Mesendoderm (in vitro differentiated cells): ENCODE measurements around the gene SMARCC1.

Experiments used
- DNase-seq: peaks from one replicate; pipeline ENCODE4 v3.0.0; 2013
- H2AK5ac ChIP-seq: 2 replicates; pipeline ENCODE4 v1.6.1; 2013; ENCODE audit warnings: low read length, inconsistent platforms
- H2BK120ac ChIP-seq: 2 replicates; pipeline ENCODE4 v1.6.1; 2013; ENCODE audit warnings: low read depth, mild to moderate bottlenecking, low read length, moderate library complexity, mixed read lengths
- H2BK15ac ChIP-seq: replicated peaks from 2 replicates; pipeline ENCODE4 v1.6.1; 2013; ENCODE audit warnings: low read depth, mild to moderate bottlenecking, moderate library complexity
- H2BK5ac ChIP-seq: 2 replicates; pipeline ENCODE4 v1.6.1; 2013; ENCODE audit warnings: low read length, inconsistent platforms
- H3K18ac ChIP-seq: 2 replicates; pipeline ENCODE4 v1.6.1; 2013; ENCODE audit warnings: mild to moderate bottlenecking, low read length, mixed read lengths
- H3K23ac ChIP-seq: one replicate; pipeline ENCODE4 v1.6.1; 2013; ENCODE audit warnings: low read length
- H3K27ac ChIP-seq: 2 replicates; pipeline ENCODE4 v1.5.1; 2013; ENCODE audit warnings: low read depth, mild to moderate bottlenecking, inconsistent platforms, low read length, moderate library complexity
- H3K27me3 ChIP-seq: 2 replicates; pipeline ENCODE4 v1.6.1; 2013; ENCODE audit warnings: low read length, control low read depth, mild to moderate bottlenecking, inconsistent platforms; ENCODE audit not compliant: insufficient read depth, poor library complexity
- H3K36me3 ChIP-seq: 2 replicates; pipeline ENCODE4 v1.6.1; 2013; ENCODE audit warnings: low read length, inconsistent platforms; ENCODE audit not compliant: control insufficient read depth, insufficient read depth
- H3K4ac ChIP-seq: one replicate; pipeline ENCODE4 v1.6.1; 2013; ENCODE audit warnings: low read depth, mild to moderate bottlenecking, low read length, moderate library complexity
- H3K4me1 ChIP-seq: 2 replicates; pipeline ENCODE4 v1.6.1; 2013; ENCODE audit warnings: low read depth, low read length, inconsistent platforms; ENCODE audit not compliant: control insufficient read depth
- H3K4me2 ChIP-seq: 2 replicates; pipeline ENCODE4 v1.6.1; 2013; ENCODE audit warnings: low read length
- H3K4me3 ChIP-seq: 2 replicates; pipeline ENCODE4 v1.5.1; 2013; ENCODE audit warnings: mild to moderate bottlenecking, low read length
- H3K56ac ChIP-seq: one replicate; pipeline ENCODE4 v1.6.1; 2013; ENCODE audit warnings: low read length
- H3K79me1 ChIP-seq: 2 replicates; pipeline ENCODE4 v1.6.1; 2013; ENCODE audit warnings: low read length, inconsistent platforms
- H3K79me2 ChIP-seq: 2 replicates; pipeline ENCODE4 v1.6.1; 2013; ENCODE audit warnings: mild to moderate bottlenecking, low read length; ENCODE audit not compliant: control insufficient read depth, insufficient read depth
- H3K9ac ChIP-seq: 2 replicates; pipeline ENCODE4 v1.6.1; 2013; ENCODE audit warnings: low read length, inconsistent platforms
- H4K5ac ChIP-seq: one replicate; pipeline ENCODE4 v1.6.1; 2013; ENCODE audit warnings: low read length
- H4K8ac ChIP-seq: one replicate; pipeline ENCODE4 v1.6.1; 2013; ENCODE audit warnings: low read depth, mild to moderate bottlenecking, control low read depth, low read length, moderate library complexity
- WGBS: extraction: QIAGEN DNeasy Blood & Tissue Kit; methylation state at CpG from one replicate; pipeline ENCODE4 v1.1.7; 2013; ENCODE audit warnings: low lambda C conversion rate, missing lambda C conversion rate; ENCODE audit not compliant: insufficient coverage; ENCODE audit errors: extremely low coverage; 5-methylcytosine and 5-hydroxymethylcytosine counted together

SMARCC1 gene

GRCh38 chr3:47553407-47553806 lies 228.3 kb downstream of the SMARCC1 start:
- H3K79me1 ChIP-seq: no peaks in the 10 kb centered on the region
- H3K18ac ChIP-seq: no peak overlapping the region
- H3K9ac ChIP-seq: no peak overlapping the region
- no peak overlapping the region for H2BK120ac ChIP-seq
- H4K5ac ChIP-seq: no peak overlapping the region
- no peak overlapping the region for H3K4me2 ChIP-seq
- H2BK15ac ChIP-seq: no peak overlapping the region
- no CpG with 5 or more reads among the region's 7 CpGs for WGBS
- no peaks in the 10 kb centered on the region for H3K27me3 ChIP-seq
- H2BK5ac ChIP-seq: no peak overlapping the region
- H3K4me3 ChIP-seq: no peak overlapping the region
- no peak overlapping the region for H3K56ac ChIP-seq
- H3K23ac ChIP-seq: no peak overlapping the region
- no peak overlapping the region for H2AK5ac ChIP-seq
- no peaks in the 10 kb centered on the region for H3K4me1 ChIP-seq
- H3K36me3 ChIP-seq: no peaks in the 10 kb centered on the region
- H3K4ac ChIP-seq: no peak overlapping the region
- H4K8ac ChIP-seq: no peak overlapping the region
- no peaks in the 10 kb centered on the region for H3K79me2 ChIP-seq
- no peak for DNase-seq
- H3K27ac ChIP-seq: no peak overlapping the region

GRCh38 chr3:47542471-47543173 lies 239.1 kb downstream of the SMARCC1 start:
- no peak overlapping the region for H2AK5ac ChIP-seq
- no peak overlapping the region for H2BK120ac ChIP-seq
- H3K4me2 ChIP-seq: no peak overlapping the region
- H3K9ac ChIP-seq: no peak overlapping the region
- H3K18ac ChIP-seq: no peak overlapping the region
- no peaks in the 10 kb centered on the region for H3K4me1 ChIP-seq
- H3K27ac ChIP-seq: no peak overlapping the region
- no CpG with 5 or more reads among the region's 21 CpGs for WGBS
- DNase-seq: no peak
- no peaks in the 10 kb centered on the region for H3K27me3 ChIP-seq
- no peak overlapping the region for H2BK5ac ChIP-seq
- no peak overlapping the region for H4K8ac ChIP-seq
- H3K23ac ChIP-seq: no peak overlapping the region
- H3K36me3 ChIP-seq: no peaks in the 10 kb centered on the region
- no peaks in the 10 kb centered on the region for H3K79me1 ChIP-seq
- H3K4me3 ChIP-seq: no peak overlapping the region
- no peak overlapping the region for H3K4ac ChIP-seq
- no peak overlapping the region for H4K5ac ChIP-seq
- no peaks in the 10 kb centered on the region for H3K79me2 ChIP-seq
- H3K56ac ChIP-seq: no peak overlapping the region
- H2BK15ac ChIP-seq: no peak overlapping the region

DNA sequence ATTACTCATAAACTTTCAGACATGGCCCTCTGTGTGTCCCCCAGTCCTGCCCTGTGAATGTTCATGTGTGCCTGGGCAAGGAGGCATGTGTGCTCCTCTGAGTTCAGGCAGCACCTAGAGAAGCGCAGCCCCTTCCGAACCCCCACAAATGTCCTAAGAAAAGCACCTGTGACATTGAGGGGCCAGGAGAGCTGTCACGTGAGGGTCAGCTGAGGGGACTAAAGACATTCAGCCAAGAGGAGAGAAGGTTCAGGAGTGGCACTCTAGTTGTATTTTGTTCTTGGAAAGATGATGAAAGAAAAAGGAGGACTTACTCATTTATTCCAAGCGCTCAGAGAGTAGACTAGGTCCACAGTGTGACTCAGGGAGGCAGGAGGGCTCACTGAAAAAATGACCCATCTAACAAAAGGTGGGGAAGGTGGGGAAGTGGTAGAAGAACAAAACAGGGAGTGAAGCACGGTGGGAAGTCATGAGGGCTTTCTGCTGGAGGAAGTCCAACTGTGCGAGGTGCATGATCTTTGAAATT lies 240.0 kb downstream of the SMARCC1 start:
- H3K27me3 ChIP-seq: no peaks in the 10 kb centered on the region
- no peak overlapping the region for H2BK120ac ChIP-seq
- H3K23ac ChIP-seq: no peak overlapping the region
- H4K8ac ChIP-seq: no peak overlapping the region
- no peak overlapping the region for H3K27ac ChIP-seq
- H3K4me2 ChIP-seq: no peak overlapping the region
- H3K79me2 ChIP-seq: no peaks in the 10 kb centered on the region
- H3K4me3 ChIP-seq: no peak overlapping the region
- no CpG with 5 or more reads among the region's 6 CpGs for WGBS
- H4K5ac ChIP-seq: no peak overlapping the region
- H3K56ac ChIP-seq: no peak overlapping the region
- no peaks in the 10 kb centered on the region for H3K79me1 ChIP-seq
- no peak overlapping the region for H2BK15ac ChIP-seq
- no peak overlapping the region for H2AK5ac ChIP-seq
- no peak for DNase-seq
- H3K4me1 ChIP-seq: no peaks in the 10 kb centered on the region
- H3K36me3 ChIP-seq: no peaks in the 10 kb centered on the region
- no peak overlapping the region for H2BK5ac ChIP-seq
- H3K4ac ChIP-seq: no peak overlapping the region
- H3K9ac ChIP-seq: no peak overlapping the region
- H3K18ac ChIP-seq: no peak overlapping the region

DNA sequence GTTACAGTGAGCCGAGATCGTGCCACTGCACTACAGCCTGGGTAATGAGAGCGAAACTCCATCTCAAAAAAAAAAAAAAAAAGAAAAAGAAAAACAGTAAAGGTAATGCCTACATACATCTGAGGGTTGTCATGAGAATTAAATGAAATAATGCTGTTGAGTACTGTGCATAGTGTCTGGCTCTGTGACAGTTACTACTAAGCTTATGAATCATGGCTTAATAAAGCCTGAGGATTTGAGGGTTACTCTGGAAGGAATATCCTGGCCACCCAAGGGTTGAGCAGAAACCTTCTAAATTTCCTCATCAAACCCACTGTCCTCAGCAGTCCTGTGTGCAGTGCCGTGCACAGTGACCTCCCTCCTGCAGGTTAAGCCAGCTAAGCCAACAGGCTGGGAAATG lies 241.4 kb downstream of the SMARCC1 start:
- Histone ChIP-seq H2AK5ac (no peak overlapping the region), H2BK120ac (no peak overlapping the region), H3K23ac (no peak overlapping the region), H3K4me2 (no peak overlapping the region), H3K9ac (no peak overlapping the region), H3K36me3 (no peaks in the 10 kb centered on the region), H3K18ac (no peak overlapping the region), H3K27ac (no peak overlapping the region), H2BK5ac (no peak overlapping the region), H3K4me3 (no peak overlapping the region), H4K5ac (no peak overlapping the region), H3K79me2 (no peaks in the 10 kb centered on the region), H4K8ac (no peak overlapping the region), H3K4me1 (no peaks in the 10 kb centered on the region), H3K56ac (no peak overlapping the region), H2BK15ac (no peak overlapping the region), H3K4ac (no peak overlapping the region), H3K27me3 (no peaks in the 10 kb centered on the region), H3K79me1 (no peaks in the 10 kb centered on the region)
- DNase-seq: no peak
- no CpG with 5 or more reads among the region's 4 CpGs for WGBS

- no peaks in the 10 kb centered on the region for H3K79me2 ChIP-seq
- no peak overlapping the region for H3K4me2 ChIP-seq
- no peaks in the 10 kb centered on the region for H3K4me1 ChIP-seq
- H2BK15ac ChIP-seq: no peak overlapping the region
- H4K8ac ChIP-seq: no peak overlapping the region
- H2AK5ac ChIP-seq: no peak overlapping the region
- H3K27me3 ChIP-seq: no peaks in the 10 kb centered on the region
- H3K79me1 ChIP-seq: no peaks in the 10 kb centered on the region
- no CpG with 5 or more reads among the region's 6 CpGs for WGBS
- no peak overlapping the region for H3K27ac ChIP-seq
- no peak overlapping the region for H3K9ac ChIP-seq
- H3K4me3 ChIP-seq: no peak overlapping the region
- no peak for DNase-seq
- H3K18ac ChIP-seq: no peak overlapping the region
- H4K5ac ChIP-seq: no peak overlapping the region
- H3K23ac ChIP-seq: no peak overlapping the region
- no peaks in the 10 kb centered on the region for H3K36me3 ChIP-seq
- H2BK5ac ChIP-seq: no peak overlapping the region
- H2BK120ac ChIP-seq: no peak overlapping the region
- no peak overlapping the region for H3K56ac ChIP-seq
- H3K4ac ChIP-seq: no peak overlapping the region
These were observed 244.7 kb downstream of the SMARCC1 start for GRCh38 chr3:47536967-47537366.
